Stomach (tissue), 9 donors: ENCODE results near the gene HNRNPA1. TPM values are rescaled to one million over a fixed set of nuclear protein-coding genes. Genes with fewer than 3 reads are reported as not detected.
"Not testable (repeated sequence)": the region's sequence is repeated elsewhere in the genome, so short reads cannot be mapped to it uniquely, and the experiment has no call there.

Source experiments
- DNase-seq, 2 donors: peaks; one replicate each; pipeline versions ENCODE4 v3.0.0 to v3.0.0-alpha.2; 2013 to 2019
- H3K27ac ChIP-seq, 5 donors: fragments of 200-600 bp in 4 of 5; sonication (generic) in 4 of 5; one replicate each; pipeline ENCODE4 v1.5.1; 2013 to 2019; ENCODE audit warnings: mild to moderate bottlenecking in 1 of 5, moderate library complexity in 1 of 5
- H3K27me3 ChIP-seq, 3 donors: fragments of 200-600 bp; sonication (generic); one replicate each; pipeline ENCODE4 v1.5.1; 2017 to 2019; ENCODE audit warnings: mixed run types in 1 of 3
- H3K36me3 ChIP-seq, 4 donors: fragments of 200-600 bp; sonication (generic); 1 replicate in 3 of 4; 2 replicates in 1 of 4; pipeline ENCODE4 v1.5.1; 2016 to 2019
- H3K4me1 ChIP-seq, 4 donors: fragments of 200-600 bp; sonication (generic); one replicate each; pipeline ENCODE4 v1.5.1; 2016 to 2019
- H3K4me3 ChIP-seq, 4 donors: fragments of 200-600 bp; sonication (generic) in 3 of 4; one replicate each; pipeline ENCODE4 v1.5.1; 2016 to 2019; ENCODE audit warnings: mild to moderate bottlenecking in 1 of 4
- H3K9me3 ChIP-seq, 4 donors: fragments of 200-600 bp; sonication (generic); one replicate each; pipeline ENCODE4 v1.5.1; 2016 to 2019
- EP300 ChIP-seq: sonication (generic); formaldehyde crosslinking; IDR thresholded peaks from one replicate; pipeline ENCODE4 v1.6.1; 2017; ENCODE audit warnings: antibody characterized with exemption
- POLR2A ChIP-seq, 4 donors: fragments of 450-650 bp; IDR thresholded peaks; one replicate each; pipeline ENCODE4 v1.6.1; 2016; ENCODE audit warnings: antibody characterized with exemption in 4 of 4, control low read depth in 2 of 4, mild to moderate bottlenecking in 1 of 4, moderate library complexity in 1 of 4
- POLR2AphosphoS5 ChIP-seq, 3 donors: sonication (generic); formaldehyde crosslinking; IDR thresholded peaks; one replicate each; pipeline ENCODE4 v1.6.1; 2016; ENCODE audit warnings: antibody characterized with exemption in 3 of 3
- WGBS, 5 donors: extraction: QIAGEN DNeasy Blood & Tissue Kit in 3 of 5; methylation state at CpG; one replicate each; pipeline versions ENCODE4 v1.1.5 to v1.1.7; 2013 to 2018; 5-methylcytosine and 5-hydroxymethylcytosine counted together
- intact Hi-C: fragments of 100-400 bp; cut with DNase I; formaldehyde crosslinking; loops from one replicate; pipeline ENCODE4 v1.15.1; 2023; ENCODE audit warnings: low total_unique reads
- polyA plus RNA-seq, 3 donors: library from polyadenylated mRNA; stranded (reverse); fragments of 200-250 nt; gene quantifications; one replicate each; pipeline ENCODE4 v1.2.3, GENCODE V29; 2013
- total RNA-seq, 5 donors: library from RNA; depleted of rRNA; stranded (reverse); fragments of >200 nt; gene quantifications; one replicate each; pipeline versions ENCODE4 v1.1.0 to v1.2.3, GENCODE V29; 2014 to 2016
- TF ChIP-seq, protein P1 (sequence below), 7 experiments: fragments of 450-650 bp in 4 of 7; fragments of 200-600 bp in 3 of 7; sonication (generic) in 3 of 7; IDR thresholded peaks; one replicate each; pipeline ENCODE4 v1.5.1; 2016 to 2019; ENCODE audit warnings: antibody characterized with exemption in 7 of 7, control low read depth in 2 of 7, mild to moderate bottlenecking in 1 of 7
- donor health status: healthy with polysubstance abuse.
- donor health status: Bipolar disorder and iron deficiency.
- donor health status: healthy.

HNRNPA1 gene
- total and polyA plus RNA-seq, 8 donors, result 211 to 1,103 (median 623) TPM

DNA sequence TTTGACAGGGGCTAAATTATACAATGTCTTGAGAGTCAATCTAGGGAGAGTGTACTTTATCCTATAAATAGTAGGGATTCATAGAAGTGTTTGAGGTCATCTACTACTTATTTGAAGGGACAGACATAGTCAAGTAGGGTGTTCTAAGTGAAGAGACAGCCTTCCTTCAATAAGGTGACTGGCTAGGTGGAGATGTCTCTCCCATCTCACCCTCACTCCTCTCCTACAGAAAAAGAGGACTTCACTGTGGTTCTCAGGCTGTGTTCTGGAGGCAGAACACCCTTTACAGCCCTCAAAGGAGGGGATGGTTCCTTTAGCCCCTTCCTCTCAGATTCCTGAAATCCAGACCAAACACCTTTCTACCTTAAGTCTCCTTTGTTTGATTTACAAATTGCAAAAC, 23.1 kb downstream of the HNRNPA1 start:
- intact Hi-C loops, result no loop called here

DNA sequence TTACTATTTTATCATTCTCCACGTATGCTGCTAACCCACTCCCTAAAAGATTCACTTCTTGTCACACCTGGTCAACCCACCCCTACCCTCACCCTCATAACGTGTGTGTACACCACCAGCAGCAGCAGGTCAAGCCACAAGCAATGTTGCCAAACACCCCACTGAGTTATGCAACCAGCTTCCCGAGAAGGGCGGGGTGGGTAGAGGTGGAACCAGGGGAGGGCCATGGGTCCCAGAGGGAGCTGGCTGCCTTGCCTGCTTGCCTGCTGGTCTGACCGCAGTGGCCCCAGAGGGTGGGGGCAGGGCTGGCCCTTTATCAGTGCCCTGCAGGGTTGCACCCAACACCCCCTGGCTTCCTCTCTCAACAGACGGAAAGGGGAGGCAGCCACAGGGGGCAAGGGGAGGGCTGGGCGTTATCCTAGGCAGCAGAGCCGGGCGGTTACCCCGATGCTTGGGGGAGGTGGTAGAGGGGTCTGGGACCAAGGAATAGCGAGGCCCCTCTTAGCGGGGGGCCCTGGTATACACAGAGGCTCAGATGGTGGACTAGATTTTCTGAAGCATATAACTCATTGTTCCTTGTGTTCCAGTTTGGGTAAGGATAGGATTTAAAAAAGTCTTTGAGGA, 23.8 kb downstream of the HNRNPA1 start:
- intact Hi-C loops, result no loop called here
- TF ChIP-seq POLR2AphosphoS5 (IDR thresholded peaks at IDR 0.05), result peak in 2 of 3 donors; percentile 33 to 74
- TF ChIP-seq, protein P1, sequence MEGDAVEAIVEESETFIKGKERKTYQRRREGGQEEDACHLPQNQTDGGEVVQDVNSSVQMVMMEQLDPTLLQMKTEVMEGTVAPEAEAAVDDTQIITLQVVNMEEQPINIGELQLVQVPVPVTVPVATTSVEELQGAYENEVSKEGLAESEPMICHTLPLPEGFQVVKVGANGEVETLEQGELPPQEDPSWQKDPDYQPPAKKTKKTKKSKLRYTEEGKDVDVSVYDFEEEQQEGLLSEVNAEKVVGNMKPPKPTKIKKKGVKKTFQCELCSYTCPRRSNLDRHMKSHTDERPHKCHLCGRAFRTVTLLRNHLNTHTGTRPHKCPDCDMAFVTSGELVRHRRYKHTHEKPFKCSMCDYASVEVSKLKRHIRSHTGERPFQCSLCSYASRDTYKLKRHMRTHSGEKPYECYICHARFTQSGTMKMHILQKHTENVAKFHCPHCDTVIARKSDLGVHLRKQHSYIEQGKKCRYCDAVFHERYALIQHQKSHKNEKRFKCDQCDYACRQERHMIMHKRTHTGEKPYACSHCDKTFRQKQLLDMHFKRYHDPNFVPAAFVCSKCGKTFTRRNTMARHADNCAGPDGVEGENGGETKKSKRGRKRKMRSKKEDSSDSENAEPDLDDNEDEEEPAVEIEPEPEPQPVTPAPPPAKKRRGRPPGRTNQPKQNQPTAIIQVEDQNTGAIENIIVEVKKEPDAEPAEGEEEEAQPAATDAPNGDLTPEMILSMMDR (IDR thresholded peaks at IDR 0.05), result no peak
- H3K27me3 ChIP-seq, result peaks cover 0 to 40% (median 7%) of the 10 kb centered on the region in 3 donors
- H3K9me3 ChIP-seq, result no peaks in the 10 kb centered on the region
- peak overlapping the region in 3 of 5 donors; percentile 36 to 76 (median 75) for H3K27ac ChIP-seq
- peak; percentile 88 to 93 for DNase-seq
- H3K36me3 ChIP-seq, result no peaks in the 10 kb centered on the region
- no peak overlapping the region for H3K4me3 ChIP-seq
- 5 to 9% (median 9%) methylated on average over 10 to 12 of the region's 12 CpGs for WGBS, 5 donors
- peaks cover 13 to 48% (median 32%) of the 10 kb centered on the region in 4 donors for H3K4me1 ChIP-seq

More for the DNA sequence above, 23.1 kb downstream of the HNRNPA1 start:
- Histone ChIP-seq H3K36me3 (no peaks in the 10 kb centered on the region), H3K9me3 (no peaks in the 10 kb centered on the region), H3K4me1 (peaks cover 13 to 48% (median 32%) of the 10 kb centered on the region in 4 donors), H3K27me3 (peaks cover 0 to 45% (median 7%) of the 10 kb centered on the region in 3 donors), H3K4me3 (no peak overlapping the region), H3K27ac (peak overlapping the region in 2 of 5 donors; percentile 75 to 76)
- DNase-seq, result no peak
- TF ChIP-seq EP300 (no peak), POLR2A (IDR thresholded peaks at IDR 0.05) (no peak), POLR2AphosphoS5 (IDR thresholded peaks at IDR 0.05) (no peak)
- TF ChIP-seq, protein P1 (IDR thresholded peaks at IDR 0.05), result no peak

DNA sequence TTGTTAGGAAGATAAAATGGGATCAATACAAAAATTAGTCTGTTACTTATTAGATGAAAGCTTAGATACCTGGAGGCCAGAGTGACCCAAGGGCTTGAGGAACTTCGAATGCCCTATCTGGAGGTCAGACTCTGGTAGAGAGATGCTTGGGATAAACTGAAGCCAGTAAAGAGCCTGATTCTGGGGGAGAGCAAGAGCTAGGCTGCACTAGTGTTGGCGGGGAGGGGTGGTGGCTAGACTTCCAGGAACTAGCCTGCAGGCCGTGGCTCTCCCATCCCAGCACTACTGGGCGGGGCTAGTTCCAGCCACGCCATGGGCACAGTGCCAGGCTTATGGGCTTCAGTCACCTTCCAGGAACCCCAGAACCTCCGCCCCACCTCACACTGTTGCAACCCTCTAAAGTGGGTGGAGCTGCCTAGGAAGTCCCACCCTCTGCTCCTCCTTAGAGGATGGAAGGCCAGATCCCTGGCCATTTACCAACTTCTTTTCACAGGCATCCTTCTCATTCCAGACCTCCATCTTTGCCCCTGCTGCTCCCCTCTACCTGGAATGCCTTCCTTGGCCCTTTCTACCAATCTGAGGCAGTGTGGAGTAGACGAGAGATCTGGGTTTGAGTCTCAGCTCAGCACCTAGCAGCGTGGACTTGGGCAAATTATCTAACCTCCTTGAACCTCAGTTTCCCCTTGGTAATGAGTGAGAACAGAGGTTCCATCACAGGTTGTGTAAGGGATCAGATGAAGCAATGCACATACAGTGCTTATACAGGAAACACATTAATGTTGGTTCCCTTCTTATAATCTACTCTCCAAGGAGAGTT, 26.6 kb downstream of the HNRNPA1 start:
- H3K4me3 ChIP-seq, result no peak overlapping the region
- peak overlapping the region in 3 of 5 donors; percentile 61 to 64 (median 64) for H3K27ac ChIP-seq
- H3K9me3 ChIP-seq, result no peaks in the 10 kb centered on the region
- 30 to 41% (median 37%) methylated on average over 8 of the region's 8 CpGs for WGBS, 5 donors
- H3K4me1 ChIP-seq, result peaks cover 5 to 38% (median 22%) of the 10 kb centered on the region in 4 donors
- DNase-seq, result peak; percentile 93 to 96
- intact Hi-C loops, result no loop called here
- peak in 2 of 3 donors; percentile 66 to 78 for TF ChIP-seq POLR2AphosphoS5 (IDR thresholded peaks at IDR 0.05)
- TF ChIP-seq, protein P1 (IDR thresholded peaks at IDR 0.05), result no peak
- peaks cover 0 to 17% (median 0%) of the 10 kb centered on the region in 3 donors for H3K27me3 ChIP-seq
- no peaks in the 10 kb centered on the region for H3K36me3 ChIP-seq

DNA sequence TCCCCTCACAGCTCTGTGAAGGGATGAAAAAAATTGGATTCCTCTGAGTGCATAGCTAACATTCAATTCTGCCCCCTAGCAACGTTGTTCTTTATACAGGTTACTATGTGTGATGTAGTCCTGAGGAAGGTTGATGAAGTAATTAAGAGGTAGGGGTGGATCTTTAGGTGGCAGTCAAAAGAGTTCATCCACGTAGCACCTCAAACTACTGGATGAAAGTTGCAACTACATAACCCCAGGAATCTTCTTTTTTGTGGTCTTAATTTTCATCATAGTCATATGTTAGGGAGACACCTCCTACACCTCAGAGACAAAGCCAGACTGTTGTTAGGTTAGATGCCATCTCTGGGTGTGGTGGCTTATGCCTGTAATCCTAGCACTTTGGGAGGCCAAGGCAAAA, 30.5 kb downstream of the HNRNPA1 start:
- H3K27ac ChIP-seq, result no peak overlapping the region
- H3K9me3 ChIP-seq, result no peaks in the 10 kb centered on the region
- WGBS, 5 donors, result 54 to 59% (median 55%) methylated on average over 2 of the region's 2 CpGs
- H3K4me3 ChIP-seq, result no peak overlapping the region
- H3K36me3 ChIP-seq, result no peaks in the 10 kb centered on the region
- intact Hi-C loops, result no loop called here
- peaks cover 0 to 14% (median 11%) of the 10 kb centered on the region in 4 donors for H3K4me1 ChIP-seq
- no peak for DNase-seq
- H3K27me3 ChIP-seq, result no peaks in the 10 kb centered on the region
- TF ChIP-seq, protein P1 (IDR thresholded peaks at IDR 0.05), result no peak
- TF ChIP-seq EP300, result no peak
- TF ChIP-seq POLR2A (IDR thresholded peaks at IDR 0.05), result no peak
- TF ChIP-seq POLR2AphosphoS5 (IDR thresholded peaks at IDR 0.05), result no peak

DNA sequence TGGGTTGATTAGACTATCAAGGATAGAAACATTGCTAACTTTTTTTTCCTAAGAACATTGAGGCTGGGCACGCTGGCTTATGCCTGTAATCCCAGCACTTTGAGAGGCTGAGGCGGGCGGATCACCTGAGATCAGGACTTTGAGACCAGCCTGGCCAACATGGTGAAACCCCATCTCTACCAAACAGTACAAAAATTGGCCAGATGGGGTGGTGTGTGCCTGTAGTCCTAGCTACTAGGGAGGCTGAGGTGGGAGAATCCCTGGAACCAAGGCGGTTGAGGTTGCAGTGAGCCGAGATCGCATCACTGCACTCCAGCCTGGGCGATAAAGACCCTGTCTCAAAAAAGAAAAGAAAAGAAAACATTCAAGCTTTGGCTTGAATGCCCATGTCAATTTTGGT, 31.8 kb downstream of the HNRNPA1 start:
- DNase-seq, H3K4me1 ChIP-seq, intact Hi-C loops, H3K27me3 ChIP-seq, H3K9me3 ChIP-seq, H3K36me3 ChIP-seq, H3K27ac ChIP-seq, H3K4me3 ChIP-seq: not testable (repeated sequence)
- WGBS, 5 donors, result 83 to 92% (median 89%) methylated on average over 7 of the region's 7 CpGs
